Left lung (tissue), 10 donors: ENCODE results near the gene MAPK4. TPM values are rescaled to one million over a fixed set of nuclear protein-coding genes. Genes with fewer than 3 reads are reported as not detected.
"Not testable (repeated sequence)": the region's sequence is repeated elsewhere in the genome, so short reads cannot be mapped to it uniquely, and the experiment has no call there.

Experiments used
- ATAC-seq: fragments of 200-7000 bp; cut with Tn5 transposase; one replicate; pipeline ENCODE4 v1.9.1; 2020; ENCODE audit warnings: moderate library complexity
- DNase-seq, 4 donors: peaks; one replicate each; pipeline ENCODE4 v3.0.0-alpha.2; 2013 to 2020
- H3K27ac ChIP-seq, 2 donors: fragments of 200-600 bp; sonication (generic) in 1 of 2; one replicate each; pipeline versions ENCODE4 v1.5.0 to v1.8.0; 2020 to 2021
- H3K27me3 ChIP-seq, 2 donors: fragments of 200-600 bp; sonication (generic) in 1 of 2; one replicate each; pipeline versions ENCODE4 v1.5.0 to v1.8.0; 2020 to 2021
- H3K36me3 ChIP-seq, 2 donors: fragments of 200-600 bp; sonication (generic) in 1 of 2; one replicate each; pipeline versions ENCODE4 v1.5.0 to v1.8.0; 2020 to 2021
- H3K4me1 ChIP-seq, 2 donors: fragments of 200-600 bp; one replicate each; pipeline ENCODE4 v1.8.0; 2021
- H3K4me3 ChIP-seq, 2 donors: fragments of 200-600 bp; sonication (generic) in 1 of 2; one replicate each; pipeline versions ENCODE4 v1.5.0 to v1.8.0; 2020 to 2021; ENCODE audit warnings: mild to moderate bottlenecking in 1 of 2
- H3K9me3 ChIP-seq, 2 donors: fragments of 200-600 bp; sonication (generic) in 1 of 2; one replicate each; pipeline versions ENCODE4 v1.5.0 to v1.8.0; 2020 to 2021
- intact Hi-C, 2 donors: fragments of 100-400 bp; cut with DNase I; formaldehyde crosslinking; loops; one replicate each; pipeline versions ENCODE4 v1.11.2 to v1.14.2; 2022
- polyA plus RNA-seq, 6 donors: library from polyadenylated mRNA; unstranded; fragments of 120-200 nt; gene quantifications; one replicate each; pipeline ENCODE4 v1.2.1, GENCODE V29; 2013; ENCODE audit not compliant: insufficient read length in 6 of 6
- total RNA-seq, 2 donors: library from RNA; stranded (reverse); fragmentation: NEBNext Ultra II Directional; extraction: Animal tissue kit (Norgen Biotek cat#: 25700); gene quantifications; one replicate each; pipeline ENCODE4 v1.2.1, GENCODE V29; 2021
- TF ChIP-seq, protein P1 (sequence below), 2 donors: fragments of 200-600 bp; sonication (generic) in 1 of 2; IDR thresholded peaks; one replicate each; pipeline versions ENCODE4 v1.5.0 to v1.8.0; 2021; ENCODE audit warnings: antibody characterized with exemption in 2 of 2
- donor health status: DM: no; HTN: yes; CAD: no.
- donor health status: DM: no; HTN: no; CAD: no.

The MAPK4 gene
- total and polyA plus RNA-seq, 8 donors, result 0.55 to 2.1 (median 1.3) TPM

DNA sequence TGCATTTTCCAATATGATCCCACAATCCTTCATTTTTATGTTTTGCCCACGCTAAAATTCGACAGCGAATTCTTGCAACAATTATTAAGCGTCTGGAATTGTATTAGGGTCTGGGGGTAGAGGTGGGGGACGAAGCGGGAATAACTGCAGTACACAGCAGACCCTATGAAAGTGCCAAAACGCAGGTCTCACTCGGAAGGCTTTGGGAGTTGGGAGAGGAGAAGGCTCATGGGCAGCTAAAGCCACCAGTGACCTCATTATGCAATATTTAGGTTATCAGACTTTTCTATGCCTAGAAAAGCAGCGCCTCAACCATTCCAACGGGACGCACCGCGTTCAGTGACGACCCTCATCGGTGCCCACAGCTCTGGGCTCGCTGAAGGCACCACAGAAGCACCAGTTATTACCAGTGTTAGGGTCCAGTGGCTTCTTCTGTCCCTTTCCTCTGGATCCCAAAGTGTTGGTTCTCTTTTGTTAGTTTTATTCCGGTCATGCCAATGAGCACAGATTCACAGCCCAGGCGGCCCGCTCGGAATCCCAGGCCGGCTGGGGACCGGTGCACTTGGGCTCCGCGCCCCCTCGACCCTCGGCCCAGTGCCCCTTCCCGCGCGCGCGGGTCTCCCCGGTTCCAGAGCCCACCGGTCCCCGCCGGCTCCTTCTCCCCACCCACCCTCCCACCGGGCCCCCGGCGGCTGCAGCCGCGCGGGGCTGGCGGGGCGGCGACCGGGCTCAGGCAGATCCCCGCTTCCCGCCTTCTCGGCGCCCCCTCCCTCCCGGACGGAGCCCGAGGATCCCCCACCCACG, 737 bp upstream of the MAPK4 start:
- Histone ChIP-seq H3K4me1 (peaks cover 5 to 9% of the 10 kb centered on the region in 2 donors), H3K27me3 (peaks cover 44 to 76% of the 10 kb centered on the region in 2 donors), H3K9me3 (peaks cover 0 to 15% of the 10 kb centered on the region in 2 donors), H3K36me3 (no peaks in the 10 kb centered on the region), H3K27ac (no peak overlapping the region), H3K4me3 (peak overlapping the region; percentile 21 to 32)
- TF ChIP-seq, protein P1, sequence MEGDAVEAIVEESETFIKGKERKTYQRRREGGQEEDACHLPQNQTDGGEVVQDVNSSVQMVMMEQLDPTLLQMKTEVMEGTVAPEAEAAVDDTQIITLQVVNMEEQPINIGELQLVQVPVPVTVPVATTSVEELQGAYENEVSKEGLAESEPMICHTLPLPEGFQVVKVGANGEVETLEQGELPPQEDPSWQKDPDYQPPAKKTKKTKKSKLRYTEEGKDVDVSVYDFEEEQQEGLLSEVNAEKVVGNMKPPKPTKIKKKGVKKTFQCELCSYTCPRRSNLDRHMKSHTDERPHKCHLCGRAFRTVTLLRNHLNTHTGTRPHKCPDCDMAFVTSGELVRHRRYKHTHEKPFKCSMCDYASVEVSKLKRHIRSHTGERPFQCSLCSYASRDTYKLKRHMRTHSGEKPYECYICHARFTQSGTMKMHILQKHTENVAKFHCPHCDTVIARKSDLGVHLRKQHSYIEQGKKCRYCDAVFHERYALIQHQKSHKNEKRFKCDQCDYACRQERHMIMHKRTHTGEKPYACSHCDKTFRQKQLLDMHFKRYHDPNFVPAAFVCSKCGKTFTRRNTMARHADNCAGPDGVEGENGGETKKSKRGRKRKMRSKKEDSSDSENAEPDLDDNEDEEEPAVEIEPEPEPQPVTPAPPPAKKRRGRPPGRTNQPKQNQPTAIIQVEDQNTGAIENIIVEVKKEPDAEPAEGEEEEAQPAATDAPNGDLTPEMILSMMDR (IDR thresholded peaks at IDR 0.05), result no peak
- DNase-seq (peak in 2 of 4 donors; percentile 5 to 75), ATAC-seq (no peak)
- intact Hi-C loops, result no loop called here

DNA sequence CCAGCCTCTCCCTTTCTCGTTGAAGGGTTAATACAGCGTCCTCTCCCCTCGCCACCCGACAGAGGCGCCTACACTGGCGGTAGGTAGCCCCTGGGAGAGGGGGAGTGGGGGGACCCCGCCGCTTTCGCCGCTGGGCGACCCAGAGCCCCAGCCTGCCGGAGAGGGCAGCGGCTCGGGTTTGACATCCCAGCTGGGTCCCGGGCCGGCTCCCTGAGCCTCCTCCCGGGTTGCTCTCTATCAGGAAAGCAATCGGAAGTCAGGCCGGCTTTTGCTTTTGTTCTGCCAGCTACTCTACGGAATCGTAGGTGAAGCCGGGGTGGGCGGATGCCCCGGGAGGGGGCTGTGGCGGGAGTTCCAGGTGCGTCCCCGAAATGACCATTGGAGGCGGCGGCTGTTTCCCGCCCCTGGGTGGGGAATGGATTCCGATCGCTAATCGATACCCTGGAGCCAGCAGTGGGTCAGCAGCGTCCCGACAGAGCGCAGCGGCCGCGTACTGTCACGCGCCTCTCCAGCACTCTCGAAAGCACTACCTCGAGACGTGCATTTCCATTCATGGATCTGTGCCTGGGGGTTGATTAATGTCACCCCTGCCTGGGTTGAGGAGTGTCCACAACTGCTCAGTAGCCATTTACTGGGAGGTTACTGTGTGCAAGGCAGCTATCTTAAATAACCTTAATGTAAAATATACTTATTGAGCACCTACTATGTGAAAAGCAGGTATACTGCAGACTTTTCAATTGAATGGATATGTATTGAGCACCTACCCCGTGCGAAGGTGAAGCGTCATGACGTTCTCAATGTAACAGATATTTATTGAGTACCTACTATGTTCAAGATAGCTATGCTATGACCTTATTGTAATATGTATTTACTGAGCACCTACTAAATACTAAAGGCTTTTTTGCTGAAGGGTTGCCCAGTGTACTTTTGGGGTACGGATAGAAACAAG, 1.1 kb downstream of the MAPK4 start:
- peaks cover 0 to 1% of the 10 kb centered on the region in 2 donors for H3K9me3 ChIP-seq
- peak; percentile 28 for ATAC-seq
- H3K36me3 ChIP-seq, result no peaks in the 10 kb centered on the region
- peaks cover 44 to 73% of the 10 kb centered on the region in 2 donors for H3K27me3 ChIP-seq
- H3K4me1 ChIP-seq, result peaks cover 5 to 9% of the 10 kb centered on the region in 2 donors
- H3K4me3 ChIP-seq, result peak overlapping the region; percentile 36 to 43
- intact Hi-C loops, result no loop called here
- H3K27ac ChIP-seq, result no peak overlapping the region
- DNase-seq, result peak in 2 of 4 donors; percentile 19 to 74
- TF ChIP-seq, protein P1 (IDR thresholded peaks at IDR 0.05), result no peak

DNA sequence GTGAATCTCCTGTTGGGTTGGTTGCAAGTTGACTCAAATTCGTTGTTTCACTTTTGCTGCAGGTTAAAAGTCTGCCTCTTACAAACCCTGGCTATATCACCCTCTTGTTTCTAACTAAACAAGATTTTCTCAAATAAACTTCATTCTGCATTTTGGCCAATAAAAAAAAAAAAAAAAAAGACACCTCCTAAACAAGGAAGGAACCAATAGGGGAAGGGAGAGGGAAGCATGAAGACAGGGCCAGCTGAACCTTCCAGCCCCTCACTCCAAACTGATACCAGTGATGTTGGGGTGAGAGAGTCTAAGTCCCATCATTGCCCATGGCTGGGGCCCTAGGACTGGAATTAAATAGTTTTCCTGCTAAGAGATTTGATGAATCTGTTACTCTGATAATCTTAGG, 2.4 kb downstream of the MAPK4 start:
- H3K27me3 ChIP-seq, result peaks cover 44 to 69% of the 10 kb centered on the region in 2 donors
- intact Hi-C loops, H3K27ac ChIP-seq, ATAC-seq, H3K4me3 ChIP-seq, H3K36me3 ChIP-seq, H3K9me3 ChIP-seq, DNase-seq, H3K4me1 ChIP-seq: not testable (repeated sequence)

DNA sequence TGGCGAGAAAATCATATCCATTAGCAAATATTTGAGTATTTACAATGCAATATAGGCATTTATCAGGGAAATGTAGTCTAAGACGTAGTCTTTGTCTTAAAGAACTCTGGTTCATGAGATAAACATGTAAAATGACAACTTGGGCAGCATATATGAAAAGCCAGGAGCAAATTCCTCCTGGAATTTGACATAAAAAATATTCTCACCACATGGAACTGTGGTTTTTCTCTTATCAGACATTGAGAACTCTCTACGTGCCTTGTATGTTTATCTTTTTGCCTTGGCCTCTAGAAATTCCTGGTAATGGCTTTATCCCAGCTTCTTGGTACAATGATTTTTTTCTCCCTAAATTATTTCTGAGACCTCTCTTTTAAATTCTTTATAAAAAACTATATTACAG, 2.8 kb downstream of the MAPK4 start:
- H3K9me3 ChIP-seq, result no peaks in the 10 kb centered on the region
- H3K27me3 ChIP-seq, result peaks cover 44 to 65% of the 10 kb centered on the region in 2 donors
- TF ChIP-seq, protein P1 (IDR thresholded peaks at IDR 0.05), result no peak
- intact Hi-C loops, result no loop called here
- ATAC-seq (no peak), DNase-seq (no peak)
- H3K4me1 ChIP-seq, result peaks cover 5 to 9% of the 10 kb centered on the region in 2 donors
- H3K36me3 ChIP-seq, result no peaks in the 10 kb centered on the region
- H3K4me3 ChIP-seq, result no peak overlapping the region
- H3K27ac ChIP-seq, result no peak overlapping the region

DNA sequence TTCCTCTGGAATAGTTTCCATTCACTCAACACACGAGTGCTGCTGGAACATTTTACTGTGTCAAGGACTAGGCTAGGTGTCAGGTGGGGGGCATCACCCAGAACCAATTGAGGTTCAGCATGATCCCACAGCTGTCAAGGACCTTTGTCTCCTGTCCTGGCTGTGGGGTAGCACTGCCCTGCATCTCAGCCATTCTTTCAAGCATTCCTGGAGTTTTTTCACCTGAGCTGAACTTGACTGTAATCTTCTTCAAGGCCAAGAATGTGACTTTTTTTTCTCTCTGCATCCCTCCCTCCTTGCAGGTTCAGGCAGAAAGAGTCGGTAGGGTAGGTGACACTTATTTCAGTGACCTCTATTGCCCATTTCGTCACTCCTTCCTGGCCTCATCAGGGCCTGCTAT, 3.5 kb downstream of the MAPK4 start:
- TF ChIP-seq, protein P1 (IDR thresholded peaks at IDR 0.05), result no peak
- DNase-seq, result no peak
- Histone ChIP-seq H3K27me3 (peaks cover 41 to 58% of the 10 kb centered on the region in 2 donors), H3K36me3 (no peaks in the 10 kb centered on the region), H3K27ac (no peak overlapping the region), H3K4me3 (no peak overlapping the region), H3K4me1 (peaks cover 5 to 9% of the 10 kb centered on the region in 2 donors), H3K9me3 (no peaks in the 10 kb centered on the region)
- intact Hi-C loops, result no loop called here
- no peak for ATAC-seq
